Measurements from ENCODE around the gene C17orf67.

C17orf67 gene

DNA sequence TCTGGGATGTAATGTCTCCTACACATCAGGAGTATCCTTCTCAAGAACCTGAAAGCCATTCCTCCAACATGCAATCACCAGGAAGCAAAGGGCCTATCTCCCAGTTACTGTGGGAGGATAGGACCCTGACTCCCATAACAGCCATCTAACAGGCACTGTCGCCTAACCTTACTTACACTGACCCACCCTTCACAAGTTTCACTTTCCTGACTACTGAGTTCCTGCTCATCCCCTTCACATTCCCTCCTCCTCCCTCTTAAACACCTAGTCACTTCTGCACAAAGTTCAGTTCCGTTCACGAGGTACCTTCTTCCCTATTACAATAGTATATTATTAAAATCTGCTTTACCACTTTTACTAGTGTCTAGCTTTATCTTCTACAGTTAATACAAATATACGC, 1.3 kb downstream of the C17orf67 start:
- TF ChIP-seq TAF1 (IDR thresholded peaks at IDR 0.05; ENCODE audit: low read depth) (no peak), FOXM1 (IDR thresholded peaks at IDR 0.05; ENCODE audit: borderline replicate concordance, low read depth) (no peak), EP300 (IDR thresholded peaks at IDR 0.05; ENCODE audit: borderline replicate concordance) (no peak), YY1 (IDR thresholded peaks at IDR 0.05; ENCODE audit: low read depth) (no peak), TCF12 (IDR thresholded peaks at IDR 0.05; ENCODE audit: low read depth) (no peak), CEBPB (IDR thresholded peaks at IDR 0.05) (no peak), TEAD4 (IDR thresholded peaks at IDR 0.05) (no peak), NFIC (IDR thresholded peaks at IDR 0.05) (no peak), ZBTB7A (IDR thresholded peaks at IDR 0.05; ENCODE audit: low read depth) (no peak), RAD21 (IDR thresholded peaks at IDR 0.05; ENCODE audit: low read depth) (no peak), CREB1 (IDR thresholded peaks at IDR 0.05; ENCODE audit: low read depth) (no peak), USF1 (IDR thresholded peaks at IDR 0.05) (no peak), REST (IDR thresholded peaks at IDR 0.05; ENCODE audit: low read depth) (no peak), EGR1 (IDR thresholded peaks at IDR 0.05) (no peak)
- TF ChIP-seq, protein P1, sequence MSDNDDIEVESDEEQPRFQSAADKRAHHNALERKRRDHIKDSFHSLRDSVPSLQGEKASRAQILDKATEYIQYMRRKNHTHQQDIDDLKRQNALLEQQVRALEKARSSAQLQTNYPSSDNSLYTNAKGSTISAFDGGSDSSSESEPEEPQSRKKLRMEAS (IDR thresholded peaks at IDR 0.05): no peak

- TF ChIP-seq TEAD4 (IDR thresholded peaks at IDR 0.05) (no peak), EGR1 (IDR thresholded peaks at IDR 0.05) (no peak), YY1 (IDR thresholded peaks at IDR 0.05; ENCODE audit: low read depth) (no peak)
Observed at GRCh38 chr17:56831369-56832095, 2.2 kb downstream of the C17orf67 start.

- TF ChIP-seq ZBTB7A (IDR thresholded peaks at IDR 0.05; ENCODE audit: low read depth) (no peak), YY1 (IDR thresholded peaks at IDR 0.05; ENCODE audit: low read depth) (no peak), CREB1 (IDR thresholded peaks at IDR 0.05; ENCODE audit: low read depth) (no peak), USF1 (IDR thresholded peaks at IDR 0.05) (no peak), EP300 (IDR thresholded peaks at IDR 0.05; ENCODE audit: borderline replicate concordance) (no peak), NFIC (IDR thresholded peaks at IDR 0.05) (no peak), REST (IDR thresholded peaks at IDR 0.05; ENCODE audit: low read depth) (no peak), TEAD4 (IDR thresholded peaks at IDR 0.05) (no peak), CEBPB (IDR thresholded peaks at IDR 0.05) (no peak)
- TF ChIP-seq, protein P1 (IDR thresholded peaks at IDR 0.05): no peak
Observed at GRCh38 chr17:56830726-56831368, 2.9 kb downstream of the C17orf67 start.

GRCh38 chr17:56826611-56827414, 6.9 kb downstream of the C17orf67 start:
- TF ChIP-seq, protein P1 (IDR thresholded peaks at IDR 0.05): no peak
- TF ChIP-seq FOXM1 (IDR thresholded peaks at IDR 0.05; ENCODE audit: borderline replicate concordance, low read depth) (no peak), ZBTB7A (IDR thresholded peaks at IDR 0.05; ENCODE audit: low read depth) (no peak), CREB1 (IDR thresholded peaks at IDR 0.05; ENCODE audit: low read depth) (no peak), NFIC (IDR thresholded peaks at IDR 0.05) (no peak)

- peak; percentile 65 for TF ChIP-seq CEBPB (IDR thresholded peaks at IDR 0.05)
- TF ChIP-seq EGR1 (IDR thresholded peaks at IDR 0.05): no peak
Observed at GRCh38 chr17:56824503-56824902, 9.2 kb downstream of the C17orf67 start.
